A549 (cell line): Measurements from ENCODE around the gene PRDM2. TPM values are rescaled to one million over a fixed set of nuclear protein-coding genes. Genes with fewer than 3 reads are reported as not detected.

Experiments used
- ATAC-seq, 2 experiments: fragments of 200-7000 bp in 1 of 2; fragments of >200 bp in 1 of 2; cut with Nextera tagmentation in 1 of 2; cut with Tn5 transposase in 1 of 2; 3 replicates each; pipeline versions ENCODE4 v1.8.0 to v1.9.1; 2018 to 2020; ENCODE audit warnings: mild to moderate bottlenecking in 1 of 2, moderate library complexity in 1 of 2
- CTCF ChIA-PET: fragments of 300-600 bp; sonication (Branson Sonifier 250); formaldehyde crosslinking; extraction: SDS; loops from one replicate; lab custom pipeline; 2021; ENCODE audit warnings: antibody characterized with exemption, inconsistent platforms; lab: Yijun Ruan, JAX
- POLR2A ChIA-PET: fragments of 350-600 bp; formaldehyde crosslinking; extraction: SDS; loops from one replicate; lab custom pipeline; 2021; ENCODE audit warnings: antibody characterized with exemption, inconsistent platforms; lab: Yijun Ruan, JAX
- DNase-seq, 2 experiments: peaks; one replicate each; pipeline versions ENCODE4 v3.0.0 to v3.0.0-alpha.2; 2011 to 2016; ENCODE audit warnings: low read depth in 1 of 2, low spot score in 1 of 2
- FAIRE-seq: peaks from 2 replicates; lab custom pipeline; 2011; peaks lifted over from hg19 to GRCh38; lab: Jason Lieb, UNC
- H3K27ac ChIP-seq, 2 experiments: fragments of >200 bp; sonication (Bioruptor Twin); formaldehyde crosslinking; 3 replicates each; pipeline ENCODE4 v1.5.1; 2016 to 2017
- H3K4me1 ChIP-seq: fragments of >200 bp; sonication (Bioruptor Twin); formaldehyde crosslinking; 3 replicates; pipeline ENCODE4 v1.6.1; 2016
- H3K4me2 ChIP-seq: fragments of >200 bp; sonication (Bioruptor Twin); formaldehyde crosslinking; 3 replicates; pipeline ENCODE4 v1.6.1; 2016
- H3K4me3 ChIP-seq: fragments of >200 bp; sonication (Bioruptor Twin); formaldehyde crosslinking; 3 replicates; pipeline ENCODE4 v1.5.1; 2016
- H3K9me3 ChIP-seq: fragments of >200 bp; sonication (Bioruptor Twin); formaldehyde crosslinking; 3 replicates; pipeline ENCODE4 v1.6.1; 2016
- ATOH8 ChIP-seq: fragments of 250-450 bp; sonication (Bioruptor Pico); IDR thresholded peaks from 2 replicates; pipeline ENCODE4 v1.5.0; 2020; ENCODE audit warnings: low read depth, mild to moderate bottlenecking, moderate library complexity
- CBX8 ChIP-seq: fragments of 200-600 bp; sonication (generic); IDR thresholded peaks from 2 replicates; pipeline ENCODE4 v1.6.1; 2016
- EHF ChIP-seq: fragments of 250-450 bp; sonication (Bioruptor Pico); IDR thresholded peaks from 2 replicates; pipeline ENCODE4 v1.5.0; 2020; ENCODE audit warnings: mild to moderate bottlenecking
- EHMT2 ChIP-seq: fragments of 200-600 bp; sonication (generic); IDR thresholded peaks from 2 replicates; pipeline ENCODE4 v1.6.1; 2016; ENCODE audit warnings: antibody characterized with exemption, low read depth, mild to moderate bottlenecking, moderate library complexity
- ESRRA ChIP-seq: fragments of 150-350 bp; IDR thresholded peaks from 2 replicates; pipeline ENCODE4 v1.6.1; 2014; ENCODE audit warnings: mild to moderate bottlenecking, low read length, borderline replicate concordance
- FOSB ChIP-seq: fragments of 250-450 bp; sonication (Bioruptor Pico); IDR thresholded peaks from 2 replicates; pipeline ENCODE4 v1.5.0; 2020; ENCODE audit warnings: mild to moderate bottlenecking, moderate library complexity
- HDAC2 ChIP-seq: fragments of 200-600 bp; sonication (generic); IDR thresholded peaks from 2 replicates; pipeline ENCODE4 v1.6.1; 2016
- HMGXB4 ChIP-seq: fragments of 250-450 bp; sonication (Bioruptor Pico); IDR thresholded peaks from 2 replicates; pipeline ENCODE4 v1.5.0; 2021; ENCODE audit warnings: mild to moderate bottlenecking, moderate library complexity, borderline replicate concordance
- JUN ChIP-seq, 2 experiments: fragments of >200 bp; sonication (Bioruptor Twin); formaldehyde crosslinking; IDR thresholded peaks; 2 replicates in 1 of 2; 3 replicates in 1 of 2; pipeline ENCODE4 v1.6.1; 2016 to 2017
- JUNB ChIP-seq: fragments of >200 bp; sonication (Bioruptor Twin); formaldehyde crosslinking; IDR thresholded peaks from 2 replicates; pipeline ENCODE4 v1.6.1; 2016
- MAFK ChIP-seq: fragments of 450-650 bp; IDR thresholded peaks from 2 replicates; pipeline ENCODE4 v1.6.1; 2014; ENCODE audit not compliant: partially characterized antibody
- NFE2L2 ChIP-seq: fragments of 150-350 bp; conservative IDR thresholded peaks from 2 replicates; pipeline ENCODE4 v1.6.1; 2014; ENCODE audit warnings: low read length
- NPAS2 ChIP-seq: fragments of 250-450 bp; sonication (Bioruptor Pico); IDR thresholded peaks from 2 replicates; pipeline ENCODE4 v1.8.0; 2022; ENCODE audit warnings: mild to moderate bottlenecking, moderate library complexity, borderline replicate concordance
- NR3C1 ChIP-seq: fragments of >200 bp; sonication (Bioruptor Twin); formaldehyde crosslinking; IDR thresholded peaks from 3 replicates; pipeline ENCODE4 v1.6.1; 2017
- PHF8 ChIP-seq: fragments of 200-600 bp; sonication (generic); IDR thresholded peaks from 2 replicates; pipeline ENCODE4 v1.6.1; 2016; ENCODE audit warnings: low read depth, mild to moderate bottlenecking, antibody characterized with exemption, moderate library complexity, borderline replicate concordance
- POLR2A ChIP-seq: IDR thresholded peaks from 2 replicates; pipeline ENCODE4 v1.6.1; 2012; ENCODE audit warnings: mild to moderate bottlenecking, low read length
- RAD21 ChIP-seq, 2 experiments: fragments of >200 bp in 1 of 2; sonication (Bioruptor Twin) in 1 of 2; formaldehyde crosslinking in 1 of 2; IDR thresholded peaks in 1 of 2; conservative IDR thresholded peaks in 1 of 2; 2 replicates in 1 of 2; 3 replicates in 1 of 2; pipeline ENCODE4 v1.6.1; 2012 to 2018; ENCODE audit warnings: inconsistent platforms in 1 of 2
- RFX5 ChIP-seq: fragments of 450-650 bp; IDR thresholded peaks from 2 replicates; pipeline ENCODE4 v1.7.1; 2014; ENCODE audit warnings: antibody characterized with exemption, mild to moderate bottlenecking, moderate library complexity
- RNF2 ChIP-seq: fragments of 200-600 bp; sonication (generic); IDR thresholded peaks from 2 replicates; pipeline ENCODE4 v1.6.1; 2016; ENCODE audit warnings: low read depth, mild to moderate bottlenecking, antibody characterized with exemption, moderate library complexity, borderline replicate concordance
- TP53 ChIP-seq: fragments of 250-450 bp; sonication (Bioruptor Pico); IDR thresholded peaks from 2 replicates; pipeline ENCODE4 v1.5.0; 2021; ENCODE audit warnings: mild to moderate bottlenecking, moderate library complexity
- USF2 ChIP-seq: fragments of 450-650 bp; IDR thresholded peaks from 2 replicates; pipeline ENCODE4 v1.6.1; 2014; ENCODE audit warnings: antibody characterized with exemption
- ZC3H11A ChIP-seq: fragments of 450-650 bp; IDR thresholded peaks from 2 replicates; pipeline ENCODE4 v1.6.1; 2014; ENCODE audit warnings: antibody characterized with exemption, mild to moderate bottlenecking
- ZFP36 ChIP-seq: fragments of 450-650 bp; IDR thresholded peaks from 2 replicates; pipeline ENCODE4 v1.6.1; 2014; ENCODE audit warnings: borderline replicate concordance; ENCODE audit not compliant: partially characterized antibody
- ZSCAN20 ChIP-seq: fragments of 250-450 bp; sonication (Bioruptor Pico); IDR thresholded peaks from 2 replicates; pipeline ENCODE4 v1.8.0; 2022; ENCODE audit warnings: mild to moderate bottlenecking, moderate library complexity
- WGBS: methylation state at CpG from one replicate; pipeline ENCODE4 v1.1.6; 2017; ENCODE audit errors: missing lambda C conversion rate; 5-methylcytosine and 5-hydroxymethylcytosine counted together
- polyA plus RNA-seq, 4 experiments: library from polyadenylated mRNA; depleted of rRNA in 3 of 4; stranded (reverse); fragments of >200 nt; fragmentation: RNase III in 1 of 4; extraction: RNeasy Plus Mini Kit Qiagen cat#74134 plus additional on column Dnase treatment in 1 of 4; gene quantifications; 2 replicates in 3 of 4; 3 replicates in 1 of 4; pipeline ENCODE4 v1.2.3, GENCODE V29; 2011 to 2017
- TF ChIP-seq, protein P1 (sequence below): fragments of >200 bp; sonication (Bioruptor Twin); formaldehyde crosslinking; IDR thresholded peaks from 2 replicates; pipeline ENCODE4 v1.6.1; 2016

The PRDM2 gene
- polyA plus RNA-seq, 2 of the 4 experiments (the other 2 are of a cell fraction) = 7.9 to 8.4 TPM

DNA sequence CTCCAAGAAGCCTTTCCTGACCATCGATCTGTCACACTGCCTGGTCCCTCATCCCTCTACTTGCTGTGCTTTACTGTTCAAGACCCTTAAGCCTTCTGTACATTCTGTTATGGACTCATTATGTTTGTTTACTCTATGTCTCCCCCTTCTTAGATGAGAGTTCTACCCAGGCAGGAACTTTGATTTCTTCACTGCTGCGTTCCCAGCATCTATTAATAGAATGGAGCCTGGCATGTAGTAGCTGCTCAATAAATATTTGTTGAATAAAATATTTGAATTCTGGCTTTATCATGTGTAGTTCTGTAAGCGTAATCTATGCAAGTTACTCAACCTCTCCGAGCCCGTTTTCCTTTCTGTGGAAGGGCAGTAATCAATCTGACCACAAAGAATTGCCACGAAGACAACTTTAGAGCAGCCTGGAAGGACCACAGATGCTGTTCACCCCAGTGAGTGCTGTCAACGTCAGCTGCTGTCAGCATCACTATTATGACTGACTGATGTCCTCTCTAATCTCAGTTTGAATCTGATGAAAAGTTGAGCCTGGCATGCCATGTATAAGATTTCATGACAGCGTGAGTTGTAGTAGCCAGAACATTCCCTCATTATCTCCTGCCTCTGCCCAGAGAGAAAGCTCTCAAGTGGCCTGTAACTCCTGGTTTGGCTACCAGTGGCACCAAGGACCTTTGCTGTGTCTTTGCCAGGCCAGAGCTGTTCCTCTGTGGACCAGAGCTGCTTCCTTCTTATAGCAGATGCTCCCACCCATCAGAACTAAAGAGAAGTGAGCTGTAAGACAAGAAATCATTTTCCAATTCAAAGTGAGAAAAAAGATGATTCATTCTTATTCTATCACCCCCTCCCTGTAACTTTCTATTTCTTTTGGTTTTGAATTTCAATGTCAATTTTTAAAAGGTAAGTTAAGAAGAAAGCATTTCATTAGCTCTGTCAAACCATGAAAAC is 94.5 kb downstream of the PRDM2 start:
- Histone ChIP-seq H3K27ac (no peak overlapping the region), H3K4me2 (no peak overlapping the region), H3K9me3 (no peaks in the 10 kb centered on the region), H3K4me1 (no peaks in the 10 kb centered on the region), H3K4me3 (no peak overlapping the region)
- no peak for FAIRE-seq
- no peak for ATAC-seq
- ChIA-PET POLR2A (no interaction called here), CTCF (no interaction called here)
- TF ChIP-seq ZSCAN20 (CRISPR knock-in tag) (no peak), USF2 (no peak), NR3C1 (no peak), TP53 (no peak)
- 90% methylated on average over 8 of the region's 8 CpGs for WGBS
- no peak for DNase-seq

DNA sequence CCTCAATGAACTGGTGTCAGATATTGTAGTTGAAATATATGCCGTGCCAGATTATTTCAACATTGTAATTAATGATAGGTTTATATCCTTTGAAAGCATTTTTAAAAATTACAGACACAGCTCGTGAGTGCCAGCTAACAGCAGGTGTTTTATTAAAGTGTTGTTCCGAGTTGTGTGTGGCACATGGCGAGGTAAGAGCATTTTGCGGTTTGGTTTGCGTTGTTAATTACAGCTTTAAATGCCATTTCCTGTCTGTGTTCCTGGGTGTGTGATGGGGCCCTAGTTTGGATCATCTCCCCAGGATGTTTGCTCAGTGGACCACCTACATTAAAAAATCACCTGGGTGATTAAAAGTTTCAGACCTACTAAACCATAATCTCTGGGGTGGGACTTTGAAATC is 97.4 kb downstream of the PRDM2 start:
- WGBS = 92% methylated on average over 6 of the region's 6 CpGs
- POLR2A ChIA-PET = no interaction called here
- ATAC-seq (no peak), DNase-seq (no peak), FAIRE-seq (no peak)
- Histone ChIP-seq H3K4me3 (no peak overlapping the region), H3K27ac (no peak overlapping the region), H3K4me1 (no peaks in the 10 kb centered on the region), H3K9me3 (no peaks in the 10 kb centered on the region), H3K4me2 (no peak overlapping the region)
- TF ChIP-seq HDAC2 = no peak
- no peak for TF ChIP-seq NFE2L2
- TF ChIP-seq ESRRA = no peak
- no peak for TF ChIP-seq NPAS2 (CRISPR knock-in tag)
- no peak for TF ChIP-seq RFX5
- TF ChIP-seq JUN (IDR thresholded peaks at IDR 0.05) = no peak
- TF ChIP-seq, protein P1, sequence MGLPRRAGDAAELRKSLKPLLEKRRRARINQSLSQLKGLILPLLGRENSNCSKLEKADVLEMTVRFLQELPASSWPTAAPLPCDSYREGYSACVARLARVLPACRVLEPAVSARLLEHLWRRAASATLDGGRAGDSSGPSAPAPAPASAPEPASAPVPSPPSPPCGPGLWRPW = no peak
- TF ChIP-seq FOSB (CRISPR knock-in tag) = no peak
- no peak for TF ChIP-seq TP53
- no peak for TF ChIP-seq RAD21 (conservative IDR thresholded peaks at IDR 0.05 in 1 of 2, IDR thresholded peaks at IDR 0.05 in 1 of 2)
- no peak for TF ChIP-seq EHF (CRISPR knock-in tag)
- no peak for TF ChIP-seq JUNB
- no peak for TF ChIP-seq PHF8
- no peak for TF ChIP-seq RNF2
- TF ChIP-seq ATOH8 (CRISPR knock-in tag) = no peak
- TF ChIP-seq CBX8 = no peak
- no peak for TF ChIP-seq ZFP36
- TF ChIP-seq EHMT2 = no peak
- CTCF ChIA-PET = interaction anchor here (1.3 kb wide), 1 partner anchor 162 kb away, joined by 4 read pairs; no protein-coding TSS in a partner anchor

- Histone ChIP-seq H3K4me1 (no peaks in the 10 kb centered on the region), H3K27ac (no peak overlapping the region), H3K4me3 (no peak overlapping the region), H3K4me2 (no peak overlapping the region), H3K9me3 (no peaks in the 10 kb centered on the region)
- WGBS = 90% methylated on average over 5 of the region's 5 CpGs
- TF ChIP-seq MAFK = no peak
- TF ChIP-seq JUN (IDR thresholded peaks at IDR 0.05) = no peak
- TF ChIP-seq HMGXB4 (CRISPR knock-in tag) = no peak
- no peak for TF ChIP-seq POLR2A
- TF ChIP-seq ZC3H11A = no peak
- DNase-seq = no peak
- no peak for ATAC-seq
- ChIA-PET POLR2A (no interaction called here), CTCF (interaction anchor here (1.5 kb wide), 1 partner anchor 73 kb away, joined by 4 read pairs; no protein-coding TSS in a partner anchor)
- FAIRE-seq = no peak
Observed at GRCh38 chr1:13798120-13798519, 98.1 kb downstream of the PRDM2 start.
